Psoas muscle (tissue), 8 donors: Measurements from ENCODE around the gene PTH1R. TPM values are rescaled to one million over a fixed set of nuclear protein-coding genes. Genes with fewer than 3 reads are reported as not detected.

Source experiments
- ATAC-seq, 4 donors: fragments of 200-7000 bp; cut with Tn5 transposase; one replicate each; pipeline ENCODE4 v1.9.1; 2020; ENCODE audit warnings: moderate library complexity in 3 of 4, mild to moderate bottlenecking in 2 of 4
- DNase-seq, 2 donors: peaks; one replicate each; pipeline ENCODE4 v3.0.0-alpha.2; 2020
- H3K27ac ChIP-seq: fragments of 200-600 bp; one replicate; pipeline ENCODE4 v1.8.0; 2022
- H3K27me3 ChIP-seq, 3 donors: fragments of 200-600 bp in 1 of 3; one replicate each; pipeline versions ENCODE4 v1.6.1 to v1.8.0; 2013 to 2022; ENCODE audit warnings: low read length in 2 of 3, mild to moderate bottlenecking in 2 of 3, moderate library complexity in 1 of 3; ENCODE audit not compliant: insufficient read depth in 3 of 3
- H3K36me3 ChIP-seq, 2 donors: fragments of 200-600 bp in 1 of 2; one replicate each; pipeline versions ENCODE4 v1.6.1 to v1.8.0; 2013 to 2022; ENCODE audit warnings: low read depth in 1 of 2, mild to moderate bottlenecking in 1 of 2, moderate library complexity in 1 of 2; ENCODE audit not compliant: insufficient read depth in 1 of 2
- H3K4me1 ChIP-seq: fragments of 200-600 bp; one replicate; pipeline ENCODE4 v1.8.0; 2022
- H3K4me3 ChIP-seq: fragments of 200-600 bp; one replicate; pipeline ENCODE4 v1.8.0; 2022; ENCODE audit warnings: mild to moderate bottlenecking
- H3K9me3 ChIP-seq: fragments of 200-600 bp; one replicate; pipeline ENCODE4 v1.8.0; 2022
- WGBS, 3 donors: extraction: QIAGEN DNeasy Blood & Tissue Kit; methylation state at CpG; one replicate each; pipeline versions ENCODE4 v1.1.6 to v1.1.7; 2013; 5-methylcytosine and 5-hydroxymethylcytosine counted together
- intact Hi-C, 2 donors: fragments of 100-400 bp; cut with DNase I; formaldehyde crosslinking; loops; one replicate each; pipeline versions ENCODE4 v1.11.0 to v1.14.2; 2022
- polyA plus RNA-seq, 3 donors: library from polyadenylated mRNA; stranded (reverse); fragments of 200-250 nt; gene quantifications; one replicate each; pipeline ENCODE4 v1.2.3, GENCODE V29; 2013
- total RNA-seq, 4 donors: library from RNA; stranded (reverse); fragmentation: NEBNext Ultra II Directional in 2 of 4; extraction: Animal tissue kit (Norgen Biotek cat#: 25700) in 2 of 4; gene quantifications; one replicate each; pipeline versions ENCODE4 v1.2.1 to v1.2.4, GENCODE V29; 2021 to 2023
- TF ChIP-seq, protein P1 (sequence below): fragments of 200-600 bp; IDR thresholded peaks from one replicate; pipeline ENCODE4 v1.8.0; 2022; ENCODE audit warnings: antibody characterized with exemption
- donor health status: healthy with polysubstance abuse.
- donor health status: DM: no; HTN: no; CAD: no; lungs with moderate emphysema.
- donor health status: Bipolar disorder and iron deficiency.
- donor health status: healthy.
- donor health status: DM: yes; HTN: yes; CAD: no.
- donor health status: DM: no; HTN: no; CAD: no.
- donor health status: DM: no; HTN: no; CAD: no.
- donor health status: DM: yes; HTN: yes; CAD: no.

The PTH1R gene
- total and polyA plus RNA-seq, 7 donors = 1.1 to 5.9 (median 4.2) TPM

DNA sequence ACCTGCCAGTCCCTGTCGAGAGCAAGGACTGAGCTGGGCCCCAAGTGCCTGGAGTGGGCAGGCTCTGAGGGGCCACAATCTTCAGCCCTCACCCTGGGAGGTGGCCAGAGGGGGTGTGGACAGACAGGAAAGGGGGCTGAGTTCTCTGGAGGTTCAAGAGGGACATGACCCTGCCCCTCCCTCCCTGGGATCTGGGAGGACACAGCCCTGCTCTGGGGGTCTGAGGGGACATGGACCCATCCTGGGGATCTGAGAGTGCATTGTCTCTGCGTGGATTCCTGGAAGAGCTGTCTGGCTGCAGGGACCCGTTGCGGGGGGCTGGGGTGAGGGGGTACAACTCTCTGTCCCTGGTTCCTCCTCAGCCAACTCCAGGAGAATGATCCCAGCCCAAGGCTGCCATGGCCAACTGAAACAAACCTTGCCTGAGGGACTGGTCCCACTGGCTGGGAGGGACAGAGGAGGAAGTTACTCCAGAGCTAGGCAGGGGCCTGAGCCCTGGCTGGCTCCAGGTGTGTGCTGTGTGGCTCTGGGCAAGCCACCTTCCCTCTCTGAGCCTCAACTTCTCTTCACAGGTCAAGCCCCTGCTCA is 29.0 kb downstream of the PTH1R start:
- Histone ChIP-seq H3K36me3 (no peaks in the 10 kb centered on the region), H3K9me3 (no peaks in the 10 kb centered on the region), H3K27me3 (no peaks in the 10 kb centered on the region), H3K4me1 (peaks cover 15% of the 10 kb centered on the region), H3K27ac (no peak overlapping the region), H3K4me3 (no peak overlapping the region)
- DNase-seq (peak; percentile 11 to 48), ATAC-seq (no peak)
- WGBS, 3 donors = 67 to 81% (median 78%) methylated on average over 4 of the region's 4 CpGs
- TF ChIP-seq, protein P1, sequence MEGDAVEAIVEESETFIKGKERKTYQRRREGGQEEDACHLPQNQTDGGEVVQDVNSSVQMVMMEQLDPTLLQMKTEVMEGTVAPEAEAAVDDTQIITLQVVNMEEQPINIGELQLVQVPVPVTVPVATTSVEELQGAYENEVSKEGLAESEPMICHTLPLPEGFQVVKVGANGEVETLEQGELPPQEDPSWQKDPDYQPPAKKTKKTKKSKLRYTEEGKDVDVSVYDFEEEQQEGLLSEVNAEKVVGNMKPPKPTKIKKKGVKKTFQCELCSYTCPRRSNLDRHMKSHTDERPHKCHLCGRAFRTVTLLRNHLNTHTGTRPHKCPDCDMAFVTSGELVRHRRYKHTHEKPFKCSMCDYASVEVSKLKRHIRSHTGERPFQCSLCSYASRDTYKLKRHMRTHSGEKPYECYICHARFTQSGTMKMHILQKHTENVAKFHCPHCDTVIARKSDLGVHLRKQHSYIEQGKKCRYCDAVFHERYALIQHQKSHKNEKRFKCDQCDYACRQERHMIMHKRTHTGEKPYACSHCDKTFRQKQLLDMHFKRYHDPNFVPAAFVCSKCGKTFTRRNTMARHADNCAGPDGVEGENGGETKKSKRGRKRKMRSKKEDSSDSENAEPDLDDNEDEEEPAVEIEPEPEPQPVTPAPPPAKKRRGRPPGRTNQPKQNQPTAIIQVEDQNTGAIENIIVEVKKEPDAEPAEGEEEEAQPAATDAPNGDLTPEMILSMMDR = no peak
- intact Hi-C loops = loop anchor here in 1 of 2 donors (5.0 kb wide), 1 partner anchor 204 kb away; the partner anchor contains the start of gene TMIE

DNA sequence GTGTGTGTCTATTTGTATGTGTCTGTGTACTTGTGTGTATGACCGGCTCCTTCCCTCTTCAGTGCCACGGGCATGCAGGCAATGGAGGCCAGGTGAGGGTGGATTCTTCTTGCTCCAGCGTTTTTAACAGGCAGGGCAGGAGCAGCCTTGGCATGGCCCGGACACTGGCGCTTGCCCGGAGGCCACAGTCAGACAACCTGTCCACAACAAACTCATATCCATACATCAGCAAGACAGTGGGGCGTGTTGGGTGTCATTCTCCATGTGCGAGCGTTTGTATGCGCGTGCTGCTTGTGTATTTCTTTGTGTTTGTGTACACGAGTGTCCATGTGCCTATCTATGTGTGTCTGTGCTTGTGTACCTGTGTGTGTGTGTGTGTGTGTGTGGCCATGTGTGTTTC is 29.8 kb downstream of the PTH1R start:
- ATAC-seq (no peak), DNase-seq (peak; percentile 9 to 30)
- Histone ChIP-seq H3K27me3 (no peaks in the 10 kb centered on the region), H3K4me1 (peaks cover 15% of the 10 kb centered on the region), H3K27ac (no peak overlapping the region), H3K4me3 (no peak overlapping the region), H3K9me3 (no peaks in the 10 kb centered on the region), H3K36me3 (no peaks in the 10 kb centered on the region)
- intact Hi-C loops = loop anchor here in 1 of 2 donors (5.0 kb wide), 1 partner anchor 205 kb away; the partner anchor contains the start of gene TMIE
- 78 to 86% (median 84%) methylated on average over 12 of the region's 12 CpGs for WGBS, 3 donors
- TF ChIP-seq, protein P1 = no peak

- intact Hi-C loops = loop anchor here in 1 of 2 donors (2.0 to 5.0 kb wide), 2 partner anchors 41 to 206 kb away; partner anchors contain the start of gene TMIE
- no peaks in the 10 kb centered on the region for H3K36me3 ChIP-seq
- TF ChIP-seq, protein P1 = no peak
These were observed 30.4 kb downstream of the PTH1R start for GRCh38 chr3:46907960-46908293.

DNA sequence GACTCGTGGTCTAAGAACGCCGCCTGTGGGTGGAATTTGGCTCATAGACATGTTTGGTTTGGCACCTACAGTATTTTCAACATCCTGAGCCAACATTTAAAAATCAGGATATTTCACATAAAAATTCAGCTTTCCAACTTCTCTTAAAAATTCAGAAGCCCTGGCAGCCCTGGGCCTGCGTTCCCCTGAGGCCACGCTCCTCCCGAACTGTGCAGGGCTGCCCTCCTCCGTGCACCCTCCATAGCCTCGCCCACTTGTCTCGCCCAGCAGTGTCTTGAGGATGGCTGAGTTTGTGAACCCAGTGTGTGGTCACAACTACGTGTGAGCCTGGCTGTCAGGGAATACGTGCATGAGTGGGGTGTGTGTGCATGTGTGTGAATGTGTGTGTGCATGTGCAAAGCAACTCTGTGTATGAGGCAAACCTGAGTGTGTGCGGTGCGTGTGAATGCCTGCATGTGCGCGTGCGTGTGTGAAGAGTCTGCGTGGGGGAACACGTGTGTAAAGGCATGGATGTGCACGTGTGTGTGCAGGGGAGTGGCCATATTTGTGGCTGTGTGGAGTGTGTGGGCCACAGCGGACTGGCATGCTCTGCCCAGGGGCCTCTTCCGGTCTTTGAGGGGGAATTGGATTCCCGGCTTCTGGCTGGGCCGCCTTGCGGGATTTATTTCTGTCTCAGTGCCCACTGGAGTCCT is 30.9 kb downstream of the PTH1R start:
- H3K36me3 ChIP-seq = no peaks in the 10 kb centered on the region
- WGBS, 3 donors = 40 to 54% (median 44%) methylated on average over 24 of the region's 24 CpGs
- TF ChIP-seq, protein P1 = no peak
- ATAC-seq (peak in 2 of 4 donors; percentile 6 to 26), DNase-seq (peak; percentile 44 to 56)
- peaks cover 16% of the 10 kb centered on the region for H3K4me1 ChIP-seq
- H3K9me3 ChIP-seq = no peaks in the 10 kb centered on the region
- H3K27ac ChIP-seq = no peak overlapping the region
- intact Hi-C loops = loop anchor here in 1 of 2 donors (2.0 to 5.0 kb wide), 2 partner anchors 42 to 206 kb away; partner anchors contain the start of gene TMIE
- H3K4me3 ChIP-seq = no peak overlapping the region
- no peaks in the 10 kb centered on the region for H3K27me3 ChIP-seq

More at GRCh38 chr3:46907960-46908293, 30.4 kb downstream of the PTH1R start:
- WGBS, 3 donors = 32 to 41% (median 33%) methylated on average over 1 of the region's 1 CpG
- DNase-seq (no peak), ATAC-seq (no peak)
- Histone ChIP-seq H3K27ac (no peak overlapping the region), H3K4me1 (peaks cover 15% of the 10 kb centered on the region), H3K27me3 (no peaks in the 10 kb centered on the region), H3K4me3 (no peak overlapping the region), H3K9me3 (no peaks in the 10 kb centered on the region)
